ENCODE results near the gene TIMP2. TPM values are rescaled to one million over a fixed set of nuclear protein-coding genes. Genes with fewer than 3 reads are reported as not detected.

The TIMP2 gene
- total RNA-seq, 1 experiment from 2014 or later = 29.0 TPM

- no peak overlapping the region for H3K4ac ChIP-seq (ENCODE audit: low read depth, low read length)
- Mint-ChIP-seq H3K9me3 (peaks cover 17 to 20% of the 10 kb centered on the region in 2 experiments), H3K36me3 (ENCODE audit: insufficient read depth in 1 of 3, low read depth in 3 of 3) (peaks cover 4 to 17% (median 7%) of the 10 kb centered on the region in 3 experiments; a peak in 6 of 7 replicates), H3K4me3 (no peak overlapping the region), H3K27me3 (ENCODE audit: low read depth) (peaks cover 24% of the 10 kb centered on the region), H3K4me1 (peaks cover 2 to 15% of the 10 kb centered on the region in 2 experiments; a peak in 3 of 4 replicates), H3K27ac (no peak overlapping the region)
- no peaks in the 10 kb centered on the region for H4K20me1 ChIP-seq (ENCODE audit: control insufficient read depth, insufficient read depth, insufficient read length)
- no peak overlapping the region for H3K18ac ChIP-seq (ENCODE audit: insufficient read length, low read depth, low read length)
- no peak for DNase-seq
- no peak overlapping the region for H3K23ac ChIP-seq (ENCODE audit: insufficient read length, low read depth, low read length)
- H3K27me3 ChIP-seq (ENCODE audit: insufficient read depth, low read length) = no peaks in the 10 kb centered on the region
- no peak overlapping the region for H2BK20ac ChIP-seq (ENCODE audit: low read depth, low read length, poor library complexity, severe bottlenecking)
- no peak overlapping the region for H2AFZ ChIP-seq (ENCODE audit: low read length)
- no peak overlapping the region for H3K9ac ChIP-seq (ENCODE audit: extremely low read depth, insufficient read length, low read length)
- no CpG with 5 or more reads among the region's 18 CpGs for WGBS (ENCODE audit: extremely low coverage, insufficient read length, low lambda C conversion rate)
- TF ChIP-seq CTCF (conservative IDR thresholded peaks at IDR 0.05) = no peak
- no peaks in the 10 kb centered on the region for H3K79me2 ChIP-seq (ENCODE audit: insufficient read depth, low read length)
- no peak overlapping the region for H3K14ac ChIP-seq (ENCODE audit: insufficient read depth, low read length)
- no peak overlapping the region for H2AK5ac ChIP-seq (ENCODE audit: insufficient read length, low read length)
- no peak overlapping the region for H4K8ac ChIP-seq (replicated peaks; ENCODE audit: insufficient read length, low read depth, low read length)
- no peaks in the 10 kb centered on the region for H3K4me1 ChIP-seq (ENCODE audit: insufficient read depth, low read length)
- no peak overlapping the region for H2BK5ac ChIP-seq (ENCODE audit: insufficient read length, low read length)
- H3K23me2 ChIP-seq (ENCODE audit: insufficient read length, low read depth, low read length, poor library complexity, severe bottlenecking) = no peaks in the 10 kb centered on the region
- H3K27ac ChIP-seq (ENCODE audit: insufficient read length, low read depth, low read length) = no peak overlapping the region
- no peak overlapping the region for H3T11ph ChIP-seq (ENCODE audit: low read length)
- H3K9me3 ChIP-seq (ENCODE audit: control insufficient read depth, low read depth, low read length) = peaks cover 10% of the 10 kb centered on the region
- no peak overlapping the region for H3K56ac ChIP-seq (ENCODE audit: insufficient read length, low read depth, low read length)
- H4K5ac ChIP-seq (ENCODE audit: insufficient read length, low read depth, low read length) = no peak overlapping the region
- no peak overlapping the region for H4K91ac ChIP-seq (ENCODE audit: insufficient read length, low read depth, low read length)
- H2BK15ac ChIP-seq (ENCODE audit: low read depth, low read length) = no peak overlapping the region
- H3K79me1 ChIP-seq (ENCODE audit: insufficient read depth, low read depth, low read length, poor library complexity, severe bottlenecking) = no peaks in the 10 kb centered on the region
- no peak overlapping the region for H2BK12ac ChIP-seq (ENCODE audit: insufficient read length, low read depth, low read length)
- H3K4me2 ChIP-seq (ENCODE audit: insufficient read depth, insufficient read length, low read length) = no peak overlapping the region
- no peak overlapping the region for H2BK120ac ChIP-seq (ENCODE audit: low read depth, low read length, poor library complexity, severe bottlenecking)
Observed at GRCh38 chr17:78947235-78948149, 22.3 kb upstream of the TIMP2 start.

Measured in H9 (cell line).